Activated T-helper 1 cell treated with anti-CD3 and anti-CD28 coated beads, Interleukin-12 subunit alpha, Interleukin-12 subunit beta, Interleukin-2, Interleukin-4 antibody, amounts not matched to agents 30 ng/mL and 10 ng/mL and 1 ng/mL, durations not matched to agents 14 hours and 24 hours and 36 hours (primary cell): ENCODE data around the gene PMP22. TPM values are rescaled to one million over a fixed set of nuclear protein-coding genes. Genes with fewer than 3 reads are reported as not detected.

ENCODE experiments used
- total RNA-seq: library from RNA; stranded (reverse); gene quantifications from 2 replicates; pipeline ENCODE4 v1.2.3, GENCODE V29; 2022

The PMP22 gene
- total RNA-seq, 1 donor from 2014 or later, result 0.54 TPM

Other genes with a start within 250 kb of the PMP22 start
- not detected in 2 replicates for gene TEKT3, start 76.3 kb upstream of the PMP22 start, total RNA-seq
- 2.1 and 2.4 TPM in 2 replicates for gene CDRT4, start 202.3 kb upstream of the PMP22 start, total RNA-seq